ENCODE data around the gene IQCC. TPM values are rescaled to one million over a fixed set of nuclear protein-coding genes. Genes with fewer than 3 reads are reported as not detected.
"Not testable (repeated sequence)": the region's sequence is repeated elsewhere in the genome, so short reads cannot be mapped to it uniquely, and the experiment has no call there.

IQCC gene
- polyA plus RNA-seq, 3 donors, result 0.18 to 0.31 (median 0.28) TPM

- H2AFZ ChIP-seq (ENCODE audit: insufficient read depth, low read depth, low read length, poor library complexity, severe bottlenecking), result no peak overlapping the region
- no peaks in the 10 kb centered on the region for H3K4me1 Mint-ChIP-seq
- intact Hi-C loops (cut with micrococcal nuclease), result no loop called here
- no peak overlapping the region for H3K9ac ChIP-seq (ENCODE audit: insufficient read depth, low read length, poor library complexity, severe bottlenecking)
- no peaks in the 10 kb centered on the region for H3K79me2 ChIP-seq (ENCODE audit: insufficient read depth, low read length)
- H3K27me3 ChIP-seq (ENCODE audit: control insufficient read depth in 2 of 2, insufficient read depth in 2 of 2, low read length in 2 of 2), result no peaks in the 10 kb centered on the region
- DNase-seq, result no peak
- no peak for TF ChIP-seq CTCF (IDR thresholded peaks at IDR 0.05)
- H3K4me3 Mint-ChIP-seq, result no peak overlapping the region
- H3K4me3 ChIP-seq (replicated peaks in 1 of 3; ENCODE audit: low read depth in 2 of 3, low read length in 3 of 3), result no peak overlapping the region
- no peak overlapping the region for H3K27ac ChIP-seq (ENCODE audit: low read depth in 1 of 2, low read length in 2 of 2)
- WGBS (ENCODE audit: insufficient coverage), result no CpG with 5 or more reads among the region's 2 CpGs
- H3K4me1 ChIP-seq (ENCODE audit: control insufficient read depth in 1 of 2, insufficient read depth in 2 of 2, low read length in 2 of 2), result no peaks in the 10 kb centered on the region
- H4K20me1 ChIP-seq (ENCODE audit: insufficient read depth, low read length), result no peaks in the 10 kb centered on the region
- no peak overlapping the region for H3K4me2 ChIP-seq (replicated peaks; ENCODE audit: extremely low read depth, low read length, poor library complexity, severe bottlenecking)
- H3K36me3 Mint-ChIP-seq, result peaks cover 77 to 99% of the 10 kb centered on the region in 2 donors
- no peaks in the 10 kb centered on the region for H3K9me3 Mint-ChIP-seq
- peaks cover 83 to 95% of the 10 kb centered on the region in 2 donors for H3K36me3 ChIP-seq (replicated peaks in 1 of 2; ENCODE audit: control insufficient read depth in 1 of 2, insufficient read depth in 2 of 2, low read length in 2 of 2)
- H3K27me3 Mint-ChIP-seq (ENCODE audit: low read depth in 3 of 3), result no peaks in the 10 kb centered on the region
- H3K27ac Mint-ChIP-seq, result no peak overlapping the region
- H3K9me3 ChIP-seq (replicated peaks in 1 of 2; ENCODE audit: control insufficient read depth in 1 of 2, insufficient read depth in 1 of 2, low read length in 2 of 2), result no peaks in the 10 kb centered on the region
These were observed 42.1 kb upstream of the IQCC start for GRCh38 chr1:32163405-32163804.

- H3K27me3 ChIP-seq (ENCODE audit: control insufficient read depth in 2 of 2, insufficient read depth in 2 of 2, low read length in 2 of 2); H3K4me2 ChIP-seq (replicated peaks; ENCODE audit: extremely low read depth, low read length, poor library complexity, severe bottlenecking); H3K4me1 Mint-ChIP-seq; H3K27ac ChIP-seq (ENCODE audit: low read depth in 1 of 2, low read length in 2 of 2); H4K20me1 ChIP-seq (ENCODE audit: insufficient read depth, low read length); H3K4me3 Mint-ChIP-seq; H3K4me1 ChIP-seq (ENCODE audit: control insufficient read depth in 1 of 2, insufficient read depth in 2 of 2, low read length in 2 of 2); intact Hi-C loops (cut with micrococcal nuclease); H3K9ac ChIP-seq (ENCODE audit: insufficient read depth, low read length, poor library complexity, severe bottlenecking); H3K27me3 Mint-ChIP-seq (ENCODE audit: low read depth in 3 of 3); H3K9me3 ChIP-seq (replicated peaks in 1 of 2; ENCODE audit: control insufficient read depth in 1 of 2, insufficient read depth in 1 of 2, low read length in 2 of 2); DNase-seq; H3K4me3 ChIP-seq (replicated peaks in 1 of 3; ENCODE audit: low read depth in 2 of 3, low read length in 3 of 3); H2AFZ ChIP-seq (ENCODE audit: insufficient read depth, low read depth, low read length, poor library complexity, severe bottlenecking); H3K9me3 Mint-ChIP-seq; H3K79me2 ChIP-seq (ENCODE audit: insufficient read depth, low read length); H3K27ac Mint-ChIP-seq: not testable (repeated sequence)
- peaks cover 72 to 98% of the 10 kb centered on the region in 2 donors for H3K36me3 Mint-ChIP-seq
- 98% methylated on average over 6 of the region's 10 CpGs for WGBS (ENCODE audit: insufficient coverage)
- peaks cover 83 to 92% of the 10 kb centered on the region in 2 donors for H3K36me3 ChIP-seq (replicated peaks in 1 of 2; ENCODE audit: control insufficient read depth in 1 of 2, insufficient read depth in 2 of 2, low read length in 2 of 2)
These were observed 39.8 kb upstream of the IQCC start for GRCh38 chr1:32165633-32166032.
